KMS-11 (cell line): ENCODE measurements around the gene SERTAD4.

Experiments
- H2AFZ ChIP-seq: fragments of 200-600 bp; sonication (generic); 2 replicates; pipeline ENCODE4 v1.6.1; 2016; ENCODE audit warnings: antibody characterized with exemption, mixed run types, low read depth
- H3K27ac ChIP-seq: fragments of 200-600 bp; sonication (generic); 2 replicates; pipeline ENCODE4 v1.6.1; 2016; ENCODE audit warnings: mild to moderate bottlenecking, mixed run types
- H3K27me3 ChIP-seq: fragments of 200-600 bp; sonication (generic); 2 replicates; pipeline ENCODE4 v1.6.1; 2017; ENCODE audit warnings: mild to moderate bottlenecking, low read depth, mixed run types, moderate library complexity; ENCODE audit not compliant: insufficient read depth
- H3K36me3 ChIP-seq: fragments of 200-600 bp; sonication (generic); 2 replicates; pipeline ENCODE4 v1.6.1; 2017; ENCODE audit warnings: mild to moderate bottlenecking, mixed run types; ENCODE audit not compliant: insufficient read depth
- H3K4me1 ChIP-seq: fragments of 200-600 bp; sonication (generic); 2 replicates; pipeline ENCODE4 v1.6.1; 2016; ENCODE audit warnings: mild to moderate bottlenecking, low read depth, mixed run types; ENCODE audit not compliant: poor library complexity, severe bottlenecking
- H3K4me2 ChIP-seq: fragments of 200-600 bp; sonication (generic); 2 replicates; pipeline ENCODE4 v1.7.0; 2016; ENCODE audit warnings: mild to moderate bottlenecking, mixed run types
- H3K4me3 ChIP-seq: fragments of 200-600 bp; sonication (generic); IDR thresholded peaks from 2 replicates; pipeline ENCODE4 v1.6.1; 2017; ENCODE audit warnings: low read depth, low read length, mixed read lengths; ENCODE audit not compliant: insufficient read depth
- H3K79me2 ChIP-seq: fragments of 200-600 bp; sonication (generic); 2 replicates; pipeline ENCODE4 v1.6.1; 2016; ENCODE audit warnings: low read depth, mixed run types; ENCODE audit not compliant: insufficient read depth
- H3K9ac ChIP-seq: fragments of 200-600 bp; sonication (generic); 2 replicates; pipeline ENCODE4 v1.6.1; 2016; ENCODE audit warnings: mild to moderate bottlenecking, mixed run types
- H4K20me1 ChIP-seq: fragments of 200-600 bp; sonication (generic); 2 replicates; pipeline ENCODE4 v1.6.1; 2016; ENCODE audit warnings: mild to moderate bottlenecking, mixed run types; ENCODE audit not compliant: insufficient read depth
- TF ChIP-seq, protein P1 (sequence below): fragments of 200-600 bp; sonication (generic); conservative IDR thresholded peaks from 2 replicates; pipeline ENCODE4 v1.6.1; 2017; ENCODE audit warnings: low read depth, mild to moderate bottlenecking, antibody characterized with exemption, low read length, moderate library complexity, mixed read lengths

Gene SERTAD4

DNA sequence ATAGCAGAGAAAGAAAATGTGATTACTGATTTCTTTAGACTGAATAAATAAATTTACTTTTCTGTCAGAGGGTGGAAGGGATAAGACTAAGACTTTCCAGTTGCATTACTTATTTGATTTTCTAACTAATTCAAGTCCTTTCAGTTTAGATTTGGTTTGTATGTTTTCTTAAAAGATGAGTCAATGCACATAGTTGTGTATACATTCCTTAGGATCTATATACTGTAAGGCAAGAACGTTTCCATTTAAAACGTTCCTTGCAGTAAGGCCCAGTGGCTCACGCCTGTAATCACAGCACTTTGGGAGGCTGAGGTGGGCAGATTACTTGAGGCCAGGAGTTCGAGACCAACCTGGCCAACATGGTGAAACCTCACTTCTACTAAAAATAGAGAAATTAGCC lies 14.5 kb upstream of the SERTAD4 start:
- Histone ChIP-seq H4K20me1 (no peaks in the 10 kb centered on the region), H3K4me3 (no peak overlapping the region), H3K4me2 (no peak overlapping the region), H3K36me3 (no peaks in the 10 kb centered on the region), H3K9ac (no peak overlapping the region), H3K27ac (no peak overlapping the region), H3K4me1 (no peaks in the 10 kb centered on the region), H2AFZ (no peak overlapping the region), H3K79me2 (no peaks in the 10 kb centered on the region), H3K27me3 (no peaks in the 10 kb centered on the region)
- TF ChIP-seq, protein P1, sequence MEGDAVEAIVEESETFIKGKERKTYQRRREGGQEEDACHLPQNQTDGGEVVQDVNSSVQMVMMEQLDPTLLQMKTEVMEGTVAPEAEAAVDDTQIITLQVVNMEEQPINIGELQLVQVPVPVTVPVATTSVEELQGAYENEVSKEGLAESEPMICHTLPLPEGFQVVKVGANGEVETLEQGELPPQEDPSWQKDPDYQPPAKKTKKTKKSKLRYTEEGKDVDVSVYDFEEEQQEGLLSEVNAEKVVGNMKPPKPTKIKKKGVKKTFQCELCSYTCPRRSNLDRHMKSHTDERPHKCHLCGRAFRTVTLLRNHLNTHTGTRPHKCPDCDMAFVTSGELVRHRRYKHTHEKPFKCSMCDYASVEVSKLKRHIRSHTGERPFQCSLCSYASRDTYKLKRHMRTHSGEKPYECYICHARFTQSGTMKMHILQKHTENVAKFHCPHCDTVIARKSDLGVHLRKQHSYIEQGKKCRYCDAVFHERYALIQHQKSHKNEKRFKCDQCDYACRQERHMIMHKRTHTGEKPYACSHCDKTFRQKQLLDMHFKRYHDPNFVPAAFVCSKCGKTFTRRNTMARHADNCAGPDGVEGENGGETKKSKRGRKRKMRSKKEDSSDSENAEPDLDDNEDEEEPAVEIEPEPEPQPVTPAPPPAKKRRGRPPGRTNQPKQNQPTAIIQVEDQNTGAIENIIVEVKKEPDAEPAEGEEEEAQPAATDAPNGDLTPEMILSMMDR = no peak

DNA sequence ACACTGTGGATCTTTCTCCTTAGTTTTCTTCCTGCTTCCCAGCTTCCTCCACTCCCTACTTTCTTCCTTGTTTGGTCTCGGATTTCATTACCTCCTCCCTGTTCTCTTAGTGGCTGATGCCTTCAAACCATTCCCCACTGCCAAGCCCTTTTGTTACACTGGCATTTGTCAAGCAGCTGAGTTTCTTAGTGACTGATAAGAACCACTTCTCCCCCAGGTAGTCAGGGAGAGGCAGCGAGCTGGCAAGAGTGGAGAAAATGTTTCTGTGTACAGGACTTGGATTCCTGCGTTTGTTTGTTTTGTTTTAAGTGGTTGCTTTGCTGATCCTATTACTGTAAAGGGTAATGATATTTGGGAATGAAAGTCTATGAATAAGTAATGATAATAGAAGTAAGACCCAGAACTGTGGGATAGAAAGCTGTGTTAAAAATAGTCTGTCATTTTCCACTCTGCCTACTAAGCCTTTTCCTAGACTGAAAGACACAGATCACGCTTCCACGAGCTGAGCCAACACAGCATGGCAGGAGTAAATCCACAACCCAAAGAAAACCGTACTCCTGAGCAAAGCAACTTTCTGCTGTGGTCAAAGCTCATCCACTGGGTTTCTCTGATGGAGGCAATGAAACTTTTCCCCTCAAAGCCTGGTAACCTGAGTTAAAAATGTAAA lies 10.1 kb upstream of the SERTAD4 start:
- no peaks in the 10 kb centered on the region for H3K4me1 ChIP-seq
- H3K27ac ChIP-seq = no peak overlapping the region
- TF ChIP-seq, protein P1 = no peak
- H3K79me2 ChIP-seq = no peaks in the 10 kb centered on the region
- no peak overlapping the region for H3K4me2 ChIP-seq
- H3K4me3 ChIP-seq = no peak overlapping the region
- H2AFZ ChIP-seq = no peak overlapping the region
- no peak overlapping the region for H3K9ac ChIP-seq
- H4K20me1 ChIP-seq = no peaks in the 10 kb centered on the region
- H3K27me3 ChIP-seq = no peaks in the 10 kb centered on the region
- H3K36me3 ChIP-seq = no peaks in the 10 kb centered on the region

DNA sequence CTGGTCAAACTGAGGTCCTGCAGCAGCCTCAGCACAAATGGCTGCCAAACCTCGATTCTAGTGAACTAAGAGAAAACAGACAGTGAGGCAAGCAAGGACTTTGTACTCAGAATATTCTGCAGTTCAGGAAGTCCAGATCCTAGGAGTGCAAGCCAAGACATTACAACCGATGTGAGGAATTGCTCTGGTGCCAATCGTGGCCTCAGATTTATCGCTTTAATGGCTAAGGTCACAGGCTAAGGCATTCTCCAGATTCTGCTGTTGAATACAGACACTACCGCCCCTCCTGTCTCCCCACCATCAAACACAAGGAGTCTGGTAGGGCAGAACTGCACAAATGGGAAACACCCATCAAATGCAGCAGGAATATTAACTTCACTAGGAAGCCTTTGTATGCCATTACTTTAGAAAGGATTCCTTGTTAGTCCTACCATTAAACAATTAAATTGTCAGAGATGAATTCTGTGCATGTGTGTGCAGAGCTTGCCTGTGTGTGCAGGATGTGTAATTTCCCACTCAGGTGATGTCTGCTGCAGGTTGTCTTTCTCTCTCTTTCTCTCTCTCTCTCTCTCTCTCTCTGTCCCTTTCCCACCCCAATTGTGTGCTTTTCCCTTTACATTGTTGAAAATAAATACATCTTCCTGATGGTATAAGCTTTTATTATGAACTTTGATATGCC lies 9.2 kb upstream of the SERTAD4 start:
- Histone ChIP-seq H3K4me3 (no peak overlapping the region), H3K9ac (no peak overlapping the region), H4K20me1 (no peaks in the 10 kb centered on the region), H3K4me2 (no peak overlapping the region), H3K79me2 (no peaks in the 10 kb centered on the region), H3K36me3 (no peaks in the 10 kb centered on the region), H3K4me1 (no peaks in the 10 kb centered on the region), H3K27ac (no peak overlapping the region), H3K27me3 (no peaks in the 10 kb centered on the region), H2AFZ (no peak overlapping the region)
- TF ChIP-seq, protein P1 = no peak

DNA sequence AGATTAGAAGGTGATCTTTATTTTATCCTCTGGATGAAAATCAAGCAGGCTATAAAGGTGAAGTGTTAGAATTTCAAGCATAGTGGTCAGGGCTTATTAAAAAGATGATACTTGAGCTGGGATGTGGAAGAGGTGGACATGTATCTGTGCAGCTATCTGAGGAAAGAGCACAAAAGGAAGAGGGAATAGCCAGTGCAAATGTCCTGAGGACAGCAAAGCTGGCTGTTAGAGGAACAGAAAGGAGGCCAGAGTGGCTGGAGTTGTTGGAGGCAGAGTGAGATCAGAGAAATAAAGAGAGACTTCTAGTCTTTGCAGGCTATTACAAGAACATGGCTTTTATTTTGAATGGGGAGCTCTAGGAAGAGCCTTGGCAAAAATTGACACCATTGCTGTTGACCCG lies 4.4 kb upstream of the SERTAD4 start:
- H2AFZ ChIP-seq = no peak overlapping the region
- H3K4me3 ChIP-seq = no peak overlapping the region
- no peak overlapping the region for H3K9ac ChIP-seq
- TF ChIP-seq, protein P1 = no peak
- H3K79me2 ChIP-seq = no peaks in the 10 kb centered on the region
- H3K36me3 ChIP-seq = no peaks in the 10 kb centered on the region
- no peaks in the 10 kb centered on the region for H4K20me1 ChIP-seq
- H3K27me3 ChIP-seq = peaks cover 12% of the 10 kb centered on the region; the same call in 1 of the 2 replicates
- no peak overlapping the region for H3K27ac ChIP-seq
- H3K4me2 ChIP-seq = no peak overlapping the region
- no peaks in the 10 kb centered on the region for H3K4me1 ChIP-seq
